Stimulated activated CD8-positive, alpha-beta memory T cell treated with anti-CD3 and anti-CD28 coated beads, Interleukin-12 subunit alpha, Interleukin-12 subunit beta, amount 100 ng/mL, for 24 hours (primary cell): ENCODE results near the gene GADD45A.

Experiments
- DNase-seq: peaks from one replicate; pipeline ENCODE4 v3.0.0-alpha.2; 2020; ENCODE audit errors: extremely low read depth

The GADD45A gene

GRCh38 chr1:67668660-67669059 lies 16.3 kb upstream of the GADD45A start:
- no peak for DNase-seq

GRCh38 chr1:67672260-67672803 lies 12.7 kb upstream of the GADD45A start:
- no peak for DNase-seq

- DNase-seq = no peak
These were observed 11.4 kb upstream of the GADD45A start for GRCh38 chr1:67673468-67674201.

- no peak for DNase-seq
These were observed 10.6 kb upstream of the GADD45A start for GRCh38 chr1:67674260-67675011.

GRCh38 chr1:67675800-67676199 lies 9.2 kb upstream of the GADD45A start:
- no peak for DNase-seq

GRCh38 chr1:67676287-67676686 lies 8.7 kb upstream of the GADD45A start:
- no peak for DNase-seq

GRCh38 chr1:67676946-67677345 lies 8.1 kb upstream of the GADD45A start:
- no peak for DNase-seq

- no peak for DNase-seq
These were observed 7.6 kb upstream of the GADD45A start for GRCh38 chr1:67677408-67677807.

GRCh38 chr1:67677930-67678329 lies 7.1 kb upstream of the GADD45A start:
- no peak for DNase-seq

- DNase-seq = no peak
These were observed 5.3 kb upstream of the GADD45A start for GRCh38 chr1:67679691-67680090.

- DNase-seq = no peak
These were observed 4.5 kb upstream of the GADD45A start for GRCh38 chr1:67680486-67680885.

GRCh38 chr1:67682659-67683197 lies 2.3 kb upstream of the GADD45A start:
- no peak for DNase-seq

GRCh38 chr1:67683316-67683715 lies 1.7 kb upstream of the GADD45A start:
- DNase-seq = no peak

GRCh38 chr1:67683766-67684525 lies 1.1 kb upstream of the GADD45A start:
- DNase-seq = no peak

GRCh38 chr1:67684526-67685066 lies 405 bp upstream of the GADD45A start:
- DNase-seq = no peak

- DNase-seq = no peak
These were observed 711 bp downstream of the GADD45A start for GRCh38 chr1:67685558-67686266.

GRCh38 chr1:67686267-67687197 lies 1.5 kb downstream of the GADD45A start:
- no peak for DNase-seq

GRCh38 chr1:67687198-67687545 lies 2.2 kb downstream of the GADD45A start:
- DNase-seq = no peak

- no peak for DNase-seq
These were observed 2.6 kb downstream of the GADD45A start for GRCh38 chr1:67687649-67688048.
